Peyer's patch (tissue), 4 donors: ENCODE results near the gene LCP2. TPM values are rescaled to one million over a fixed set of nuclear protein-coding genes. Genes with fewer than 3 reads are reported as not detected.

Experiments used
- DNase-seq, 3 donors: peaks; one replicate each; pipeline ENCODE4 v3.0.0-alpha.2; 2017 to 2019
- H3K27ac ChIP-seq, 4 donors: fragments of 200-600 bp; sonication (generic); one replicate each; pipeline ENCODE4 v1.5.1; 2016 to 2019
- H3K27me3 ChIP-seq, 2 donors: fragments of 200-600 bp; sonication (generic); one replicate each; pipeline ENCODE4 v1.5.1; 2019
- H3K36me3 ChIP-seq, 3 donors: fragments of 200-600 bp; sonication (generic); one replicate each; pipeline ENCODE4 v1.5.1; 2016 to 2019
- H3K4me1 ChIP-seq, 4 donors: fragments of 200-600 bp; sonication (generic); one replicate each; pipeline ENCODE4 v1.5.1; 2016 to 2019
- H3K4me3 ChIP-seq, 4 donors: fragments of 200-600 bp; sonication (generic); 1 replicate in 3 of 4; 2 replicates in 1 of 4; pipeline ENCODE4 v1.5.1; 2016 to 2019; ENCODE audit warnings: mild to moderate bottlenecking in 1 of 4
- H3K9me3 ChIP-seq, 4 donors: fragments of 200-600 bp; sonication (generic); one replicate each; pipeline ENCODE4 v1.5.1; 2016 to 2019; ENCODE audit warnings: mild to moderate bottlenecking in 1 of 4
- POLR2A ChIP-seq, 2 donors: fragments of 450-650 bp; IDR thresholded peaks; one replicate each; pipeline ENCODE4 v1.5.1; 2017; ENCODE audit warnings: antibody characterized with exemption in 2 of 2, mild to moderate bottlenecking in 2 of 2, moderate library complexity in 2 of 2
- total RNA-seq, 4 donors: library from RNA; depleted of rRNA; stranded (reverse); fragments of >200 nt; gene quantifications; one replicate each; pipeline ENCODE4 v1.1.0, GENCODE V29; 2016
- TF ChIP-seq, protein P1 (sequence below), 6 experiments: fragments of 450-650 bp in 4 of 6; fragments of 200-600 bp in 2 of 6; sonication (generic) in 1 of 6; IDR thresholded peaks; one replicate each; pipeline ENCODE4 v1.5.1; 2017 to 2019; ENCODE audit warnings: antibody characterized with exemption in 6 of 6, mild to moderate bottlenecking in 3 of 6, moderate library complexity in 1 of 6

LCP2 gene
- total RNA-seq, 4 donors from 2014 or later, result 27.1 to 139 (median 33.9) TPM

DNA sequence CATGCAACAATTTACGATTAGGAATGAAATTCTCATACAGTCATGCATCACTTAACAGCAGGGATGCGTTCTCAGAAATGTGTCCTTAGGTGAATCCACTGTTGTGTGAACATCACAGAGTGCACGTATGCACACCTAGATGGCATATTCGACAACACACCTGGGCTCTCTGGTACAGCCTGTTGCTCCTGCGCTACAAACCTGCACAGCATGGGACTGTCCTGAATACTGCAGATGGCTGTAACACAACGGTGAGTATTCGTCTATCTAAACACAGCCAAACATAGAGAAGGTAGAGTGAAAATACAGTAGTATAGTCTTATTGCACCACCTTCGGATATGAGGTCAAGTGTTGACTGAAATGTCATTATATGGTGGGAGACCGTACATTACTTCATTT, 44.0 kb upstream of the LCP2 start:
- no peak for DNase-seq
- no peaks in the 10 kb centered on the region for H3K9me3 ChIP-seq
- H3K36me3 ChIP-seq, result no peaks in the 10 kb centered on the region

DNA sequence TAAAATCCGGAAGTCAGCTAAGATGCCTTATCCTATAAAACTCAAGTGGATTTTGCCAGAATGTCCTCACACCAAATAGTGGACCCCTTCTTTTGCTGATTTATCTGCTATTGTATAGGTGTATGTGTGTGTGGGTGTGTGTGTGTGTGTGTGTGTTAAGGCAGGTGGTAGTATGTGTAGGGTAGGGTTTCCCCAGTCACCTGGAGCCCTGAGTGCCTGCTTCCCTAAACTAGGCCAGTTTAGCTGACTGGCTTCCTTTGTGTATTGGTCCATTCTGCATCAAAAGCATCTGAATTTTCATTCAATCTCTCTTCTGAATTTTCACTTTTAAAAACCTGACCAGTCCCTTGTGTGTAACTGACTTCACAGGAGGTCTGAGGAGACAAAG, 42.2 kb upstream of the LCP2 start:
- TF ChIP-seq, protein P1, sequence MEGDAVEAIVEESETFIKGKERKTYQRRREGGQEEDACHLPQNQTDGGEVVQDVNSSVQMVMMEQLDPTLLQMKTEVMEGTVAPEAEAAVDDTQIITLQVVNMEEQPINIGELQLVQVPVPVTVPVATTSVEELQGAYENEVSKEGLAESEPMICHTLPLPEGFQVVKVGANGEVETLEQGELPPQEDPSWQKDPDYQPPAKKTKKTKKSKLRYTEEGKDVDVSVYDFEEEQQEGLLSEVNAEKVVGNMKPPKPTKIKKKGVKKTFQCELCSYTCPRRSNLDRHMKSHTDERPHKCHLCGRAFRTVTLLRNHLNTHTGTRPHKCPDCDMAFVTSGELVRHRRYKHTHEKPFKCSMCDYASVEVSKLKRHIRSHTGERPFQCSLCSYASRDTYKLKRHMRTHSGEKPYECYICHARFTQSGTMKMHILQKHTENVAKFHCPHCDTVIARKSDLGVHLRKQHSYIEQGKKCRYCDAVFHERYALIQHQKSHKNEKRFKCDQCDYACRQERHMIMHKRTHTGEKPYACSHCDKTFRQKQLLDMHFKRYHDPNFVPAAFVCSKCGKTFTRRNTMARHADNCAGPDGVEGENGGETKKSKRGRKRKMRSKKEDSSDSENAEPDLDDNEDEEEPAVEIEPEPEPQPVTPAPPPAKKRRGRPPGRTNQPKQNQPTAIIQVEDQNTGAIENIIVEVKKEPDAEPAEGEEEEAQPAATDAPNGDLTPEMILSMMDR (IDR thresholded peaks at IDR 0.05), result no peak
- no peak for TF ChIP-seq POLR2A (IDR thresholded peaks at IDR 0.05)
- DNase-seq, result no peak
- Histone ChIP-seq H3K4me3 (no peak overlapping the region), H3K36me3 (no peaks in the 10 kb centered on the region), H3K4me1 (no peaks in the 10 kb centered on the region), H3K27me3 (no peaks in the 10 kb centered on the region), H3K27ac (no peak overlapping the region), H3K9me3 (no peaks in the 10 kb centered on the region)

More for the DNA sequence above, 44.0 kb upstream of the LCP2 start:
- no peak overlapping the region for H3K27ac ChIP-seq
- no peaks in the 10 kb centered on the region for H3K4me1 ChIP-seq
- no peaks in the 10 kb centered on the region for H3K27me3 ChIP-seq
- H3K4me3 ChIP-seq, result no peak overlapping the region
- TF ChIP-seq, protein P1 (IDR thresholded peaks at IDR 0.05), result no peak
- no peak for TF ChIP-seq POLR2A (IDR thresholded peaks at IDR 0.05)

DNA sequence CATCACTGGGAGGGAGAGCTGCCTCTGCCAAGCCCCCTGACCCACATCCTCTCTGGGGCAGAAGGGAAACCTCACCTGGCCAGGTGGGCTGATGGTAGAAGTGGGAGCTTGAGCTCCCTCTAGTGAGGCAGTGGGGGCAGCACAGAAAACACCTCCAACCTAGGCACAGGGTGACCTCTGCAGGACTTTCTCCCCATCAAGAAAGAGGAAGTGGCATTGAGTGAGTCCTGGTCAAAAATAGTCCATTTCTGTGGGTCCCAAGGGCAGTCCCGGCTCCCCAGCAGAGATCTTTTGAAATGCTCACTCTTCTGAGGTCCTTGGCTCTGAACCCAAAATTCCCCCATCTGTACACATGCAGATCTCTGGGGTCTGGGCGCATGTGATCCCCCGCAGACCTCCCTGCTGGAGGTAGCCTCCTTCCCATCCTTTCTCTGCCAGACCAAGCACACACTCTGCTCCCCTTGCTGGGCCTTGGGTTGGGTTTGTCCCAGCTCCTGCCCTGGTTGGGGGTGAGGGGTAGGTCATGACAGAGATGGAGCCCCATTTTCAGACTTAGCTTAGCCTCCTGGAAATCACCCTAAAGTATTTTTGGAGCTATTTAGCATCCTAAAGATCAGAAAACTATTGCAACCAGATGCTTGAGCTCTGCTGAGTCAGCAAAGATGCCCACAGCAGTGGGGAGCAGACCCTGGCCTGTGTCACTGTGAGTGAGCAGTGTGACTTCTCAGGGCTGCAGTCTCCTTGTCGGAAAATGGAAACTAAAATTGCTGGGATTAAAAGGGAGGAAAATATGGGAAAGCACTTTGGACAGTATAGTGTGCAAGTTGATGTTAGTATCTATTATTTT, 41.6 kb upstream of the LCP2 start:
- Histone ChIP-seq H3K27ac (no peak overlapping the region), H3K27me3 (no peaks in the 10 kb centered on the region), H3K4me1 (no peaks in the 10 kb centered on the region), H3K36me3 (no peaks in the 10 kb centered on the region), H3K9me3 (no peaks in the 10 kb centered on the region), H3K4me3 (no peak overlapping the region)
- no peak for TF ChIP-seq POLR2A (IDR thresholded peaks at IDR 0.05)
- TF ChIP-seq, protein P1 (IDR thresholded peaks at IDR 0.05), result peak; percentile 44 to 77 (median 62)
- peak in 2 of 3 donors; percentile 63 to 83 for DNase-seq

DNA sequence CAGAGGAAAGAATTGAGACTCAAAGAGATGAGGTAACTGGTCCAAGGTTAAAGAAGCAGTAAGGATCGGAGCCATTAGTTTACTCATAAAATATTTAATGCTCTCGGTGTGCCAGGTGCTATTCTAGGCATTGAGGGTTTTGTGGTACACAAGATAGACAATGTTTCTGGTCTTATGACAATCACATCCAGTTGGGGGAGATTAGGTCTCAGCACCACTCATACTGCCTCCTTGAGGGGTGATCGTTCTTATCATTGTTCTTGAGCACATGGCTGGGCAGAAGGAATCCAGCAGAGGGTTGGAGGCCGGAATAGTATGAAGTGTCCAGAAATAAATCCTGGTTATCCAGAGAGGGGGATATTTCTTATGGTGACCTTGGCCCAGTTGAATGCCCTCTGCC, 40.7 kb upstream of the LCP2 start:
- TF ChIP-seq POLR2A (IDR thresholded peaks at IDR 0.05), result no peak
- TF ChIP-seq, protein P1 (IDR thresholded peaks at IDR 0.05), result no peak
- no peak for DNase-seq
- H3K36me3 ChIP-seq, result no peaks in the 10 kb centered on the region
- no peaks in the 10 kb centered on the region for H3K27me3 ChIP-seq
- no peaks in the 10 kb centered on the region for H3K9me3 ChIP-seq
- no peak overlapping the region for H3K4me3 ChIP-seq
- peaks cover 0 to 5% (median 2%) of the 10 kb centered on the region in 4 donors for H3K4me1 ChIP-seq
- H3K27ac ChIP-seq, result no peak overlapping the region

DNA sequence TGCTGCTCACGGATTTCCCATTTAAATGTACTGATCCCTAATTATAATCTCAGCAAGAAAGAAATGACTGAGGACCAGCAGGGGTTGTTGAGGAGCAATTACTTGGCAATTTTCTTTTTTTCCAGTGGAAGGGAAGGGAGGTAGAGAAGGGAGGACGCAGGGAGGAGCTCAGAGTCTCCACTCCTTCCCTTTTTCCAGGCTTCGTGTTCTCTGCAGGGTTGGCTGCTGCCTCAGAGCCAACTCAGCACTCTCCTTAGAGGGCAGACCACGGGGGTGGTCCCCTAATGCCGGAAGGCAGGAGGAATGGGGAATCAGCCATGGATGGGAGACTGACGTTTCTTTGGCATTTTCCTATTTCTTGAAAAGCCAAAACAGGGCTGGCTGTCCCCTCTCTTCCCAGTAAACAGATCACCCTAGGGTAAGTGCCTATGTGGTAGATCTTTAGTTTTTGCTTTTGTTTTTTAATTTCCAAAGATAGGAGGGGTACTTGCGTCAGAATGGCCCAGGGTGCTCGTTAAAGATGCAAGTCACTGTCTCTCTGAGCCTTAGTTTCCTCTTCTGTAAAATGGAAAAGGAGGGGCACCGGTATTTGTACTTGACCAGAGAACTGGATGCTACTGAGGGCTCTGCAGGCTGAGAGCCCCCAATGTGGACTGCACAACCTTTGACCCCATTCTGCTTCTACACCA, 39.6 kb upstream of the LCP2 start:
- Histone ChIP-seq H3K4me1 (peaks cover 0 to 14% (median 9%) of the 10 kb centered on the region in 4 donors), H3K4me3 (no peak overlapping the region), H3K36me3 (no peaks in the 10 kb centered on the region), H3K27ac (no peak overlapping the region), H3K9me3 (no peaks in the 10 kb centered on the region), H3K27me3 (no peaks in the 10 kb centered on the region)
- no peak for DNase-seq
- TF ChIP-seq POLR2A (IDR thresholded peaks at IDR 0.05), result no peak
- TF ChIP-seq, protein P1 (IDR thresholded peaks at IDR 0.05), result no peak
